ENCODE results near the gene RNF207. TPM values are rescaled to one million over a fixed set of nuclear protein-coding genes. Genes with fewer than 3 reads are reported as not detected.

The RNF207 gene
- total and polyA plus RNA-seq, 2 of the 4 experiments (the other 2 are of a cell fraction): 2.7 to 17.2 TPM

GRCh38 chr1:6237093-6237492, 31.2 kb downstream of the RNF207 start:
- Histone ChIP-seq H3K79me1 (ENCODE audit: low read depth in 1 of 2, low read length in 2 of 2) (peaks cover 18 to 25% of the 10 kb centered on the region in 2 experiments), H4K8ac (ENCODE audit: low read depth in 2 of 2, low read length in 2 of 2) (no peak overlapping the region), H2AK5ac (ENCODE audit: low read depth, low read length) (no peak overlapping the region), H3K4me3 (ENCODE audit: insufficient read depth, low read depth, low read length) (no peak overlapping the region), H2BK120ac (ENCODE audit: low read depth, low read length) (no peak overlapping the region), H3K4me2 (ENCODE audit: low read depth, low read length) (no peak overlapping the region), H3K9ac (ENCODE audit: low read depth, low read length) (no peak overlapping the region), H3K14ac (replicated peaks; ENCODE audit: low read depth, low read length) (no peak overlapping the region), H3K27me3 (ENCODE audit: control insufficient read depth, insufficient read depth, low read length) (peaks cover 29% of the 10 kb centered on the region), H2AFZ (replicated peaks; ENCODE audit: low read length, poor library complexity) (no peak overlapping the region), H3K56ac (ENCODE audit: extremely low read depth, insufficient read depth, low read length) (no peak overlapping the region), H3K27ac (ENCODE audit: insufficient read depth, low read length) (no peak overlapping the region), H3K18ac (ENCODE audit: low read depth, low read length) (no peak overlapping the region), H2AK9ac (replicated peaks; ENCODE audit: low read depth, low read length, poor library complexity) (no peak overlapping the region), H4K5ac (ENCODE audit: low read depth, low read length) (no peak overlapping the region), H3K36me3 (ENCODE audit: control insufficient read depth, insufficient read depth, low read length) (peaks cover 5% of the 10 kb centered on the region), H2BK20ac (ENCODE audit: low read depth, low read length) (no peak overlapping the region), H3K4me1 (ENCODE audit: control insufficient read depth, insufficient read depth, low read length) (peaks cover 4% of the 10 kb centered on the region; the same call in 1 of the 2 replicates), H4K91ac (ENCODE audit: insufficient read depth, low read depth, low read length) (no peak overlapping the region), H3K23ac (ENCODE audit: low read depth, low read length) (no peak overlapping the region), H3K9me1 (ENCODE audit: insufficient read depth, low read length) (no peaks in the 10 kb centered on the region; the same call in 1 of the 2 replicates), H3K4ac (ENCODE audit: low read depth, low read length) (no peak overlapping the region), H4K20me1 (ENCODE audit: insufficient read depth, low read length) (peaks cover 4% of the 10 kb centered on the region; the same call in 1 of the 2 replicates), H3K9me3 (ENCODE audit: control insufficient read depth, insufficient read depth, low read length) (no peaks in the 10 kb centered on the region), H2BK15ac (ENCODE audit: low read depth, low read length) (no peak overlapping the region), H2BK5ac (ENCODE audit: low read depth, low read length, poor library complexity, severe bottlenecking) (no peak overlapping the region)
- dilution Hi-C loops (cut with HindIII; ENCODE audit: low sequenced_read_pairs, unreplicated experiment) (no loop called here), in situ Hi-C loops (cut with MboI; ENCODE audit: low sequenced_read_pairs) (no loop called here), intact Hi-C loops (cut with micrococcal nuclease) (no loop called here)
- WGBS, 2 experiments (ENCODE audit: extremely low coverage in 2 of 2, insufficient read length in 1 of 2): no CpG with 5 or more reads among the region's 4 CpGs
- no peak for TF ChIP-seq RCOR1 (IDR thresholded peaks at IDR 0.05; ENCODE audit: insufficient replicate concordance, low read length)
- CTCF ChIA-PET: no interaction called here
- no TSS peak for BruUV-seq (replicated peaks)
- no peak for ATAC-seq (ENCODE audit: low read depth)
- POLR2A ChIA-PET (ENCODE audit: unreplicated experiment): no interaction called here
- no peak for DNase-seq
